Fibroblast of villous mesenchyme (primary cell): ENCODE data around the gene GNG3. TPM values are rescaled to one million over a fixed set of nuclear protein-coding genes. Genes with fewer than 3 reads are reported as not detected.

Experiments used
- DNase-seq: peaks from one replicate; pipeline ENCODE4 v3.0.0-alpha.2; 2010; ENCODE audit warnings: low read depth
- H3K4me3 ChIP-seq: 2 replicates; pipeline ENCODE4 v1.5.1; 2011; ENCODE audit warnings: low read depth, mild to moderate bottlenecking, low read length
- CTCF ChIP-seq: IDR thresholded peaks from 2 replicates; pipeline ENCODE4 v1.5.1; 2012; ENCODE audit warnings: low read depth, mild to moderate bottlenecking, low read length; ENCODE audit not compliant: insufficient read depth
- total RNA-seq: library from RNA; depleted of rRNA; stranded (reverse); fragments of >200 nt; gene quantifications from 2 replicates; pipeline ENCODE4 v1.2.3, GENCODE V29; 2012

GNG3 gene
- total RNA-seq, 1 donor: not detected

GRCh38 chr11:62712276-62712812 lies 4.9 kb downstream of the GNG3 start:
- no peak for DNase-seq
- no peak for TF ChIP-seq CTCF
- H3K4me3 ChIP-seq: no peak overlapping the region

GRCh38 chr11:62712861-62713260 lies 5.4 kb downstream of the GNG3 start:
- H3K4me3 ChIP-seq: no peak overlapping the region
- no peak for DNase-seq
- TF ChIP-seq CTCF: no peak

- DNase-seq: no peak
These were observed 5.9 kb downstream of the GNG3 start for GRCh38 chr11:62713343-62713742.

GRCh38 chr11:62715150-62716130 lies 8.0 kb downstream of the GNG3 start:
- no peak for DNase-seq
- no peak overlapping the region for H3K4me3 ChIP-seq
- no peak for TF ChIP-seq CTCF

More at GRCh38 chr11:62713343-62713742, 5.9 kb downstream of the GNG3 start:
- no peak overlapping the region for H3K4me3 ChIP-seq
- no peak for TF ChIP-seq CTCF

- TF ChIP-seq CTCF: no peak
These were observed 8.7 kb downstream of the GNG3 start for GRCh38 chr11:62716206-62716605.

GRCh38 chr11:62716816-62717215 lies 9.3 kb downstream of the GNG3 start:
- no peak for DNase-seq
- no peak overlapping the region for H3K4me3 ChIP-seq
- no peak for TF ChIP-seq CTCF

More at GRCh38 chr11:62716206-62716605, 8.7 kb downstream of the GNG3 start:
- no peak for DNase-seq
- no peak overlapping the region for H3K4me3 ChIP-seq
